ENCODE data around the gene PCDHGA8.
"Not testable (repeated sequence)": the region's sequence is repeated elsewhere in the genome, so short reads cannot be mapped to it uniquely, and the experiment has no call there.

The PCDHGA8 gene

GRCh38 chr5:141392429-141393198, at the start of gene PCDHGA8:
Gene PCDHGA8, plus strand, starts transcription at chr5:141392633. Its CDS starts 181 bp downstream, at chr5:141392814.
- no peak for DNase-seq (ENCODE audit: low spot score)

GRCh38 chr5:141342773-141343172, 49.7 kb upstream of the PCDHGA8 start:
- no peak for DNase-seq (ENCODE audit: low spot score)

GRCh38 chr5:141343242-141343952, 49.0 kb upstream of the PCDHGA8 start, which contains the start of gene PCDHGA3:
Gene PCDHGA3, plus strand, starts transcription at chr5:141343829. Its CDS starts 205 bp downstream, at chr5:141344034.
- DNase-seq (ENCODE audit: low spot score): no peak

- DNase-seq (ENCODE audit: low spot score): no peak
Observed at GRCh38 chr5:141343953-141344463, 48.4 kb upstream of the PCDHGA8 start.

GRCh38 chr5:141345327-141345726, 47.1 kb upstream of the PCDHGA8 start:
- no peak for DNase-seq (ENCODE audit: low spot score)

- not testable (repeated sequence) for DNase-seq (ENCODE audit: low spot score)
Observed at GRCh38 chr5:141346017-141346416, 46.4 kb upstream of the PCDHGA8 start.

- DNase-seq (ENCODE audit: low spot score): no peak
Observed at GRCh38 chr5:141349917-141350619, 42.4 kb upstream of the PCDHGA8 start, which contains the start of gene PCDHGB1. Gene PCDHGB1, plus strand, starts transcription at chr5:141350099. Its CDS starts 162 bp downstream, at chr5:141350261.

- no peak for DNase-seq (ENCODE audit: low spot score)
Observed at GRCh38 chr5:141351591-141351990, 40.8 kb upstream of the PCDHGA8 start.

- DNase-seq (ENCODE audit: low spot score): no peak
Observed at GRCh38 chr5:141354900-141355469, 37.4 kb upstream of the PCDHGA8 start, which contains the start of gene PCDHGA4. Gene PCDHGA4, plus strand, starts transcription at chr5:141355021. Its CDS starts 87 bp downstream, at chr5:141355108.

GRCh38 chr5:141355641-141356040, 36.8 kb upstream of the PCDHGA8 start:
- DNase-seq (ENCODE audit: low spot score): no peak

GRCh38 chr5:141356133-141356532, 36.3 kb upstream of the PCDHGA8 start:
- no peak for DNase-seq (ENCODE audit: low spot score)

- no peak for DNase-seq (ENCODE audit: low spot score)
Observed at GRCh38 chr5:141356950-141357349, 35.5 kb upstream of the PCDHGA8 start.

GRCh38 chr5:141359790-141360426, 32.5 kb upstream of the PCDHGA8 start, which contains the start of gene PCDHGB2:
Gene PCDHGB2, plus strand, starts transcription at chr5:141359994. Its CDS starts 142 bp downstream, at chr5:141360136.
- DNase-seq (ENCODE audit: low spot score): no peak

GRCh38 chr5:141360685-141361084, 31.7 kb upstream of the PCDHGA8 start:
- no peak for DNase-seq (ENCODE audit: low spot score)

GRCh38 chr5:141362719-141363118, 29.7 kb upstream of the PCDHGA8 start:
- DNase-seq (ENCODE audit: low spot score): no peak

- no peak for DNase-seq (ENCODE audit: low spot score)
Observed at GRCh38 chr5:141363952-141364660, 28.3 kb upstream of the PCDHGA8 start, which contains the start of gene PCDHGA5. Gene PCDHGA5, plus strand, starts transcription at chr5:141364162. Its CDS starts 169 bp downstream, at chr5:141364331.

- no peak for DNase-seq (ENCODE audit: low spot score)
Observed at GRCh38 chr5:141366016-141366896, 26.2 kb upstream of the PCDHGA8 start.

- no peak for DNase-seq (ENCODE audit: low spot score)
Observed at GRCh38 chr5:141369994-141370848, 22.2 kb upstream of the PCDHGA8 start, which contains the start of gene PCDHGB3. Gene PCDHGB3, plus strand, starts transcription at chr5:141370242. Its CDS starts 153 bp downstream, at chr5:141370395.

All from putamen (tissue), 1 donor.